Measurements from ENCODE around the gene STOM. TPM values are rescaled to one million over a fixed set of nuclear protein-coding genes. Genes with fewer than 3 reads are reported as not detected.

Gene STOM
- polyA plus RNA-seq, 1 of the 3 experiments (the other 2 are of a cell fraction): 40.5 TPM

DNA sequence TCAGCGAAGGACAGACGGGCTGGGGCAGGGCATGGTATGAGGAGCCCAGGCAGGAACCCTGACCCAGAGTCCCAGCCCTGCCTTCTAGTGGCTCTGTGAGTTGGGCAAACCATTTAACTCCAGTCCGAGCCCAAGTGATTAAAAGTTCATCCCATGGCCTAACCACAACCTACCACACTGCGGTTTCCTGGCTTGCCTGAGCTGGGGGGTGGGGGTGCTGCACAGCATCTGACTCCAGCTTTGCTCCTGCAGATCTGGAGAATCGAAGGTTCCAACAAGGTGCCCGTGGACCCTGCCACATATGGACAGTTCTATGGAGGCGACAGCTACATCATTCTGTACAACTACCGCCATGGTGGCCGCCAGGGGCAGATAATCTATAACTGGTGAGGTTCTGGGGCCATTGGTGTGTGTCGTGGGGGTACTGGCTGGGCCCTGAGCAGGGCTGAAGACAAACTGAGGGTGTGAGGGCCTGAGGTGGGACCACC, 49.0 kb downstream of the STOM start:
- CTCF ChIA-PET: interaction anchor here (0.7 to 5.3 kb wide), 30 partner anchors 11 to 575 kb away, joined by 3 to 316 read pairs (median 15); partner anchors contain the start of gene GSN

DNA sequence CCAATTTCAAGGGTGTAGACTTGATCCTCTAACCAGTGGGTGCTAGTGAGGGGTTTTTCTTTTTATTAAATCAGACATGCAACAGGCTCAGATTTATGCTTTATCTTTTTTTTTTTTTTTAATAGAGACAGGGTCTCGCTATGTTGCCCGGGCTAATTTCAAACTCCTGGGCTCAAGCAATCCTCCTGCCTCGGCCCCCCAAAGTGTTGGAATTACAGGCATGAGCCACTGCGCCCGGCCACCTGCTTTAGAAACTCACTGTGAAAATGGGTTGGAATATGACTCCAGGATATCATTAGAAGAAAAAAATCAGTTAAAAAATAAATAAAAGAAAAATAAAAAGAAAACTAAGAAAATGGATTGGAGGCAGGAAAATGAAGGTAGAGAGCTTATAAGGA, 50.7 kb downstream of the STOM start:
- Histone ChIP-seq H3K27ac (ENCODE audit: low read depth in 2 of 2, low read length in 1 of 2) (peak overlapping the region in 1 of 2 experiments; percentile 33; a peak in 1 of 4 replicates), H3K79me2 (ENCODE audit: insufficient read depth) (no peaks in the 10 kb centered on the region; the same call in 1 of the 2 replicates), H3K9me2 (no peaks in the 10 kb centered on the region), H3K9ac (no peak overlapping the region), H3F3A (replicated peaks; ENCODE audit: insufficient read depth) (peaks cover 10% of the 10 kb centered on the region), H2AFZ (ENCODE audit: low read depth) (no peak overlapping the region), H3K9me3 (no peaks in the 10 kb centered on the region), H3K4me3 (ENCODE audit: low read depth in 2 of 2, low read length in 1 of 2) (no peak overlapping the region), H4K20me1 (ENCODE audit: insufficient read depth) (no peaks in the 10 kb centered on the region), H3K36me3 (replicated peaks in 1 of 2; ENCODE audit: control insufficient read depth in 1 of 2, insufficient read depth in 2 of 2, low read length in 1 of 2) (peaks cover 25 to 34% of the 10 kb centered on the region in 2 experiments), H3K4me2 (no peak overlapping the region), H3K4me1 (ENCODE audit: control insufficient read depth in 1 of 2, insufficient read depth in 2 of 2, low read depth in 1 of 2, low read length in 1 of 2) (no peaks in the 10 kb centered on the region; a peak in 1 of 4 replicates), H3K27me3 (ENCODE audit: insufficient read depth) (no peaks in the 10 kb centered on the region)
- ChIA-PET POLR2A (no interaction called here), CTCF (interaction anchor here (0.6 to 5.3 kb wide), 82 partner anchors 8 to 629 kb away, joined by 3 to 316 read pairs (median 7); partner anchors contain the start of genes GGTA1 and GSN)
- 87% methylated on average over 5 of the region's 5 CpGs for whole genome bisulfite sequencing (ENCODE audit: low lambda C conversion rate)
- no peak for DNase-seq
- TF ChIP-seq RXRA (IDR thresholded peaks at IDR 0.05; ENCODE audit: borderline replicate concordance, low read depth): no peak
- no peak for TF ChIP-seq POLR2AphosphoS5 (IDR thresholded peaks at IDR 0.05; ENCODE audit: low read depth, low read length)
- TF ChIP-seq, protein P1, sequence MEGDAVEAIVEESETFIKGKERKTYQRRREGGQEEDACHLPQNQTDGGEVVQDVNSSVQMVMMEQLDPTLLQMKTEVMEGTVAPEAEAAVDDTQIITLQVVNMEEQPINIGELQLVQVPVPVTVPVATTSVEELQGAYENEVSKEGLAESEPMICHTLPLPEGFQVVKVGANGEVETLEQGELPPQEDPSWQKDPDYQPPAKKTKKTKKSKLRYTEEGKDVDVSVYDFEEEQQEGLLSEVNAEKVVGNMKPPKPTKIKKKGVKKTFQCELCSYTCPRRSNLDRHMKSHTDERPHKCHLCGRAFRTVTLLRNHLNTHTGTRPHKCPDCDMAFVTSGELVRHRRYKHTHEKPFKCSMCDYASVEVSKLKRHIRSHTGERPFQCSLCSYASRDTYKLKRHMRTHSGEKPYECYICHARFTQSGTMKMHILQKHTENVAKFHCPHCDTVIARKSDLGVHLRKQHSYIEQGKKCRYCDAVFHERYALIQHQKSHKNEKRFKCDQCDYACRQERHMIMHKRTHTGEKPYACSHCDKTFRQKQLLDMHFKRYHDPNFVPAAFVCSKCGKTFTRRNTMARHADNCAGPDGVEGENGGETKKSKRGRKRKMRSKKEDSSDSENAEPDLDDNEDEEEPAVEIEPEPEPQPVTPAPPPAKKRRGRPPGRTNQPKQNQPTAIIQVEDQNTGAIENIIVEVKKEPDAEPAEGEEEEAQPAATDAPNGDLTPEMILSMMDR (IDR thresholded peaks at IDR 0.05): no peak
- no peak for TF ChIP-seq NRF1 (IDR thresholded peaks at IDR 0.05; ENCODE audit: low read depth, low read length)
- no peak for TF ChIP-seq ELF1 (IDR thresholded peaks at IDR 0.05)
- no peak for TF ChIP-seq NFIC (IDR thresholded peaks at IDR 0.05; ENCODE audit: borderline replicate concordance)
- TF ChIP-seq EP300 (IDR thresholded peaks at IDR 0.05; ENCODE audit: borderline replicate concordance in 1 of 2, low read depth in 1 of 2, low read length in 1 of 2): no peak
- TF ChIP-seq, protein P2, sequence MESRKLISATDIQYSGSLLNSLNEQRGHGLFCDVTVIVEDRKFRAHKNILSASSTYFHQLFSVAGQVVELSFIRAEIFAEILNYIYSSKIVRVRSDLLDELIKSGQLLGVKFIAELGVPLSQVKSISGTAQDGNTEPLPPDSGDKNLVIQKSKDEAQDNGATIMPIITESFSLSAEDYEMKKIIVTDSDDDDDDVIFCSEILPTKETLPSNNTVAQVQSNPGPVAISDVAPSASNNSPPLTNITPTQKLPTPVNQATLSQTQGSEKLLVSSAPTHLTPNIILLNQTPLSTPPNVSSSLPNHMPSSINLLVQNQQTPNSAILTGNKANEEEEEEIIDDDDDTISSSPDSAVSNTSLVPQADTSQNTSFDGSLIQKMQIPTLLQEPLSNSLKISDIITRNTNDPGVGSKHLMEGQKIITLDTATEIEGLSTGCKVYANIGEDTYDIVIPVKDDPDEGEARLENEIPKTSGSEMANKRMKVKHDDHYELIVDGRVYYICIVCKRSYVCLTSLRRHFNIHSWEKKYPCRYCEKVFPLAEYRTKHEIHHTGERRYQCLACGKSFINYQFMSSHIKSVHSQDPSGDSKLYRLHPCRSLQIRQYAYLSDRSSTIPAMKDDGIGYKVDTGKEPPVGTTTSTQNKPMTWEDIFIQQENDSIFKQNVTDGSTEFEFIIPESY (IDR thresholded peaks at IDR 0.05; ENCODE audit: borderline replicate concordance, low read depth): no peak
- TF ChIP-seq RAD21 (IDR thresholded peaks at IDR 0.05; ENCODE audit: low read length): no peak
- TF ChIP-seq GABPA (IDR thresholded peaks at IDR 0.05; ENCODE audit: low read depth): no peak
- no peak for TF ChIP-seq FOXM1 (IDR thresholded peaks at IDR 0.05; ENCODE audit: low read depth)
- TF ChIP-seq SIN3A (IDR thresholded peaks at IDR 0.05; ENCODE audit: borderline replicate concordance, low read depth, low read length): no peak
- no peak for TF ChIP-seq GATA2 (CRISPR knock-in tag; IDR thresholded peaks at IDR 0.05)
- TF ChIP-seq RCOR1 (IDR thresholded peaks at IDR 0.05; ENCODE audit: low read length): no peak
- TF ChIP-seq, protein P3, sequence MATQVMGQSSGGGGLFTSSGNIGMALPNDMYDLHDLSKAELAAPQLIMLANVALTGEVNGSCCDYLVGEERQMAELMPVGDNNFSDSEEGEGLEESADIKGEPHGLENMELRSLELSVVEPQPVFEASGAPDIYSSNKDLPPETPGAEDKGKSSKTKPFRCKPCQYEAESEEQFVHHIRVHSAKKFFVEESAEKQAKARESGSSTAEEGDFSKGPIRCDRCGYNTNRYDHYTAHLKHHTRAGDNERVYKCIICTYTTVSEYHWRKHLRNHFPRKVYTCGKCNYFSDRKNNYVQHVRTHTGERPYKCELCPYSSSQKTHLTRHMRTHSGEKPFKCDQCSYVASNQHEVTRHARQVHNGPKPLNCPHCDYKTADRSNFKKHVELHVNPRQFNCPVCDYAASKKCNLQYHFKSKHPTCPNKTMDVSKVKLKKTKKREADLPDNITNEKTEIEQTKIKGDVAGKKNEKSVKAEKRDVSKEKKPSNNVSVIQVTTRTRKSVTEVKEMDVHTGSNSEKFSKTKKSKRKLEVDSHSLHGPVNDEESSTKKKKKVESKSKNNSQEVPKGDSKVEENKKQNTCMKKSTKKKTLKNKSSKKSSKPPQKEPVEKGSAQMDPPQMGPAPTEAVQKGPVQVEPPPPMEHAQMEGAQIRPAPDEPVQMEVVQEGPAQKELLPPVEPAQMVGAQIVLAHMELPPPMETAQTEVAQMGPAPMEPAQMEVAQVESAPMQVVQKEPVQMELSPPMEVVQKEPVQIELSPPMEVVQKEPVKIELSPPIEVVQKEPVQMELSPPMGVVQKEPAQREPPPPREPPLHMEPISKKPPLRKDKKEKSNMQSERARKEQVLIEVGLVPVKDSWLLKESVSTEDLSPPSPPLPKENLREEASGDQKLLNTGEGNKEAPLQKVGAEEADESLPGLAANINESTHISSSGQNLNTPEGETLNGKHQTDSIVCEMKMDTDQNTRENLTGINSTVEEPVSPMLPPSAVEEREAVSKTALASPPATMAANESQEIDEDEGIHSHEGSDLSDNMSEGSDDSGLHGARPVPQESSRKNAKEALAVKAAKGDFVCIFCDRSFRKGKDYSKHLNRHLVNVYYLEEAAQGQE (IDR thresholded peaks at IDR 0.05; ENCODE audit: low read depth, low read length): no peak

More for the DNA sequence above, 49.0 kb downstream of the STOM start:
- no peak overlapping the region for H3K4me3 ChIP-seq (ENCODE audit: low read depth in 2 of 2, low read length in 1 of 2)
- no peaks in the 10 kb centered on the region for H4K20me1 ChIP-seq (ENCODE audit: insufficient read depth)
- DNase-seq: no peak
- peaks cover 39 to 40% of the 10 kb centered on the region in 2 experiments for H3K36me3 ChIP-seq (replicated peaks in 1 of 2; ENCODE audit: control insufficient read depth in 1 of 2, insufficient read depth in 2 of 2, low read length in 1 of 2)
- no peaks in the 10 kb centered on the region for H3K9me3 ChIP-seq
- 92% methylated on average over 7 of the region's 10 CpGs for WGBS (ENCODE audit: low lambda C conversion rate)
- no peaks in the 10 kb centered on the region for H3K27me3 ChIP-seq (ENCODE audit: insufficient read depth)
- no peak overlapping the region for H3K9ac ChIP-seq
- H3K79me2 ChIP-seq (ENCODE audit: insufficient read depth): no peaks in the 10 kb centered on the region; the same call in 1 of the 2 replicates
- POLR2A ChIA-PET: no interaction called here
- H2AFZ ChIP-seq (ENCODE audit: low read depth): no peak overlapping the region
- TF ChIP-seq, protein P4, sequence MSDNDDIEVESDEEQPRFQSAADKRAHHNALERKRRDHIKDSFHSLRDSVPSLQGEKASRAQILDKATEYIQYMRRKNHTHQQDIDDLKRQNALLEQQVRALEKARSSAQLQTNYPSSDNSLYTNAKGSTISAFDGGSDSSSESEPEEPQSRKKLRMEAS (IDR thresholded peaks at IDR 0.05; ENCODE audit: low read depth): no peak
- TF ChIP-seq, protein P5, sequence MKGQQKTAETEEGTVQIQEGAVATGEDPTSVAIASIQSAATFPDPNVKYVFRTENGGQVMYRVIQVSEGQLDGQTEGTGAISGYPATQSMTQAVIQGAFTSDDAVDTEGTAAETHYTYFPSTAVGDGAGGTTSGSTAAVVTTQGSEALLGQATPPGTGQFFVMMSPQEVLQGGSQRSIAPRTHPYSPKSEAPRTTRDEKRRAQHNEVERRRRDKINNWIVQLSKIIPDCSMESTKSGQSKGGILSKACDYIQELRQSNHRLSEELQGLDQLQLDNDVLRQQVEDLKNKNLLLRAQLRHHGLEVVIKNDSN (IDR thresholded peaks at IDR 0.05; ENCODE audit: borderline replicate concordance, low read depth): no peak
- TF ChIP-seq RFX5 (IDR thresholded peaks at IDR 0.05; ENCODE audit: low read length) (no peak), NRF1 (IDR thresholded peaks at IDR 0.05; ENCODE audit: low read depth, low read length) (no peak), SMC3 (IDR thresholded peaks at IDR 0.05; ENCODE audit: low read depth, low read length) (no peak), MEF2A (IDR thresholded peaks at IDR 0.05; ENCODE audit: borderline replicate concordance, low read depth) (no peak), FOXJ3 (CRISPR knock-in tag; IDR thresholded peaks at IDR 0.05) (no peak), ELF1 (IDR thresholded peaks at IDR 0.05) (no peak)
- H3K9me2 ChIP-seq: no peaks in the 10 kb centered on the region
- H3K27ac ChIP-seq (ENCODE audit: low read depth in 2 of 2, low read length in 1 of 2): peak overlapping the region in 1 of 2 experiments; percentile 27; a peak in 1 of 4 replicates
- H3F3A ChIP-seq (replicated peaks; ENCODE audit: insufficient read depth): peaks cover 10% of the 10 kb centered on the region
- no peak overlapping the region for H3K4me2 ChIP-seq
- peaks cover 0 to 1% of the 10 kb centered on the region in 2 experiments; a peak in 2 of 4 replicates for H3K4me1 ChIP-seq (ENCODE audit: control insufficient read depth in 1 of 2, insufficient read depth in 2 of 2, low read depth in 1 of 2, low read length in 1 of 2)
